G401.6 (cell line): ENCODE results near the gene TRIM16.
"Not testable (repeated sequence)": the region's sequence is repeated elsewhere in the genome, so short reads cannot be mapped to it uniquely, and the experiment has no call there.

Experiments
- FAIRE-seq: peaks from 2 replicates; lab custom pipeline; 2012; peaks lifted over from hg19 to GRCh38; lab: Jason Lieb, UNC

Gene TRIM16

DNA sequence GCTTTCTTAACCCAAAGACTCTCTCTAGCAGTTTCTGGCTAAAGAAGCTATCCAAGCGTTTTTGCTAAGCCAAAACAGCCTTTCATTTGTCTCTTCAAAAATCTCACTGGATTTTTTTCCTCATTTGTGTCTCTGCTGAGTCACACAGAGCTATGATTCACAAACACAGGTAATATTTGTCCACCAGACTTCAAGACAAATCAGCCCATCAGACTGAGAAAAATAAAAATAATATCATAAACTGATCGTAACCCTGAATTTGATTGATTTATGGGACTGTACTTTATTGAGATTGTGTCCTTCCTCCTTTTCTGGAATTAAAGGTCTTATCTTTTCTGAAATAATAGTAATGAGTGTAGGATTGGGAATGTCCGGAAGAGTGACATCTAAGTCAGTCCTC lies 25.8 kb downstream of the TRIM16 start:
- FAIRE-seq = no peak

DNA sequence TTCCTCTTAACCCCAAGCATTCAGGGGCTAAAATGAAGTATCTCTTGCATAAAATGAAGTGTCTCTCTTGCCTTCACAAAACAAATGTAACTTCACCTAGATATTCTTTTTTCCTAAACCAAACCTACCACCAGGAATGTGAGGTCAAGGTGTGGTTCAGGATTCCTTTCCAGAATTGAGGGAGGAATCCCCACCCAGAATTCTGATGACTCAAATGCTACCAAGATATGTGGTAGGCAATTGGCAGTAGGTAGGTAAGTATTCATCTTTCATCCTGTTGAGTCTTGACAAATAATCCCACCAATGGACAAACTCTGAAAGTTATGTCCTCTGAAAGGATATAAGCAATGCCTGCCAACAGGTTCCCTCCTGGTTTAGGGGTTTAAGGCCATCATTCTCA lies 26.2 kb downstream of the TRIM16 start:
- no peak for FAIRE-seq

- no peak for FAIRE-seq
Observed at GRCh38 chr17:15654886-15655561, 29.1 kb downstream of the TRIM16 start.

DNA sequence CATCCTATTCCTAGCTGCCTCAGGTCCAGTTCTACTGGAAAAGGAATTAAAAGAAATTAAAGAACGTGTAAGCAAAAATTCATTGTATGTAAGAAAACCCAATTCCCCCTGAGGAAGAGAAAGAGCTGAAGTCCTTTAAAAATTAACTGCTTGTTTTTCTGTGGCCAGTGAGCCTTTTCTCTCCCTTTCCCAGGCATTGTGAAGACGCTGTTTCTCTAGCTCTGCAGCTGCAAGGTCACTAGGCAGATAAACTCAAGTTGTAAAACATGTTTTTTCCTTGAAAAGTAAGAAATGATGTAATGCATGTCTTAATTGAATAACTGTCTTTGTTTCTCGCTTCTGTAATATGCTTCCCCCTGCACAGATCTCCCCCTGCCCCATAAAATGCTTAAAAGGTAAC lies 29.7 kb downstream of the TRIM16 start:
- not testable (repeated sequence) for FAIRE-seq

DNA sequence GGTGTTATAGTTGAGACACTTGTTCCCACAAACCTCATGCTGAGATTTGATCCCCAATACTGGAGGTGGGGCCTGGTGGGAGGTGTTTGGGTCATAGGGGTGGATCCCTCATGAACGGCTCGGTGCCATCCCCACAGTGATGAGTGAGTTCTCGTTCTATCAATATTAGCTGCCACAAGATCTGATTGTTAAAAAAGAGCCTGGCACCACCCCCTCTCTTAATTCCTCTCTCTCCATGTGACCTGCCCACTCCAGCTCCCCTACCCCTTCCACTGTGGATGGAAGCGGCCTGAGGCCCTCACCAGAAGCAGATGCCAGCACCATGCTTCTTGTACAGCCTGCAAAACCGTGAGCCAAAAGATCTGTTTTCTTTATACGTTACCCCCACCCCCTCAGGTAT lies 31.2 kb downstream of the TRIM16 start:
- no peak for FAIRE-seq

DNA sequence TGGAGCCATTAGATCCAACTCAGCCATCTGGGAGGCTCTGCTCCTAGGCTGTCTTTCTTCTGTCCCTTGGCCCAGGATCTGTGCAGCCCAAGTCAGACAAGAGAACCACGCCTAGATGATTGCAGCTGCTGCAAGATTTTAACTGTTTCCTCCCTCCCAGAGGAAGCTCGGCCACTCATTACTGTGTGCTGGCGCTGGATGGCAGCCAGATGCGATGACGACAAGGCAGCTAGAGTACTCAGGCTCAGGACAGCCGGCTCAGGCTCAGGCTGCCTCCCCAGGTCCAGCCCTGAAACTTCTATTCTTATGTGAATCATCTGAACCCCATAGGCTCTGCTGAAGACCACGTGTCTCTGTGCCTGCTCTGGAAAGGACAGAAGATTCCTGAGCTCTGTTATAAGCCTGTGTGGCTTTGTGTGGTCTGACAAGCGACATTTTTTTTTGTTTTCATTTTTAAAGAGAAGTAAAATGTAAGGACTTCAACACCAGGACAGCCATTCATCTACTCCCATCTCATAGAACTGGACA lies 32.5 kb downstream of the TRIM16 start:
- FAIRE-seq = no peak

GRCh38 chr17:15650741-15651582 lies 33.1 kb downstream of the TRIM16 start:
- no peak for FAIRE-seq

- no peak for FAIRE-seq
Observed at GRCh38 chr17:15649861-15650421, 34.2 kb downstream of the TRIM16 start.

DNA sequence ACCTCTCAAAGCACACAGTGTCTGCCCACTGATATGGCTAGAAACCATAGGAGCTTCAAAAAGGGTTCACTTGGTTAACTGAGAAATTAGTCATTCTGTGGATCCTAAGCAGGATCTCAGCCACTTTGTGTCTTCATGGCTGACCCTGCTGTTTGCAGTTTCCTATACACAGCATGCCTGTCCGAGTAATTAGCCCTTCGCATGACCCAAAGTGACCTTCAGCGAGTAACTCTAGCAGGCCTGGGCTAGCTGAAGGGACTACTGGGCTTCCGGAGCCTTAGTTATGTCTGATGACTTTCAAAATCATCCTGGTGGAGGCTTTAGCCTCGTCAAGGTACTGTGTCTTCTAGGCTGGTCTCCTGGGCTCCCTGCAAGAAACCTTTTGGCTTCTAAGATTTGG lies 35.7 kb downstream of the TRIM16 start:
- no peak for FAIRE-seq

DNA sequence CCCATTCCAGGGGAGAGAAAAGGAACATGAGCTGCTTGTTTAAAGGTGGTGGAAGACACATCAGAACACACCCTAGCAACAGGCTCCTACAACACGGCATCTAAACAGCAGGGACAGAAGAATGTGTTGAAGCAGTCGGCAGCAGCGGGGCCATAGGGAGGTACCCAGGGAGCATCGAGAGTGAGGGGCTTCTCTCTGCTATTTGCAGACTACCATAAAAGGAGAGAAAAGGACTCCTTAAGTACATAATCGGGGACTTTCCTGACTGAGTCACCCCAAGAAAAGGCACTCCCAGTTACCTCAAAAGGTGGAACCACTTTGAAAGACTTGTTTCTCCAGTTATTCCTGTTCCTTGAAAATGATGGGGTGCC lies 38.2 kb downstream of the TRIM16 start:
- not testable (repeated sequence) for FAIRE-seq

GRCh38 chr17:15645099-15645941 lies 38.8 kb downstream of the TRIM16 start:
- not testable (repeated sequence) for FAIRE-seq

DNA sequence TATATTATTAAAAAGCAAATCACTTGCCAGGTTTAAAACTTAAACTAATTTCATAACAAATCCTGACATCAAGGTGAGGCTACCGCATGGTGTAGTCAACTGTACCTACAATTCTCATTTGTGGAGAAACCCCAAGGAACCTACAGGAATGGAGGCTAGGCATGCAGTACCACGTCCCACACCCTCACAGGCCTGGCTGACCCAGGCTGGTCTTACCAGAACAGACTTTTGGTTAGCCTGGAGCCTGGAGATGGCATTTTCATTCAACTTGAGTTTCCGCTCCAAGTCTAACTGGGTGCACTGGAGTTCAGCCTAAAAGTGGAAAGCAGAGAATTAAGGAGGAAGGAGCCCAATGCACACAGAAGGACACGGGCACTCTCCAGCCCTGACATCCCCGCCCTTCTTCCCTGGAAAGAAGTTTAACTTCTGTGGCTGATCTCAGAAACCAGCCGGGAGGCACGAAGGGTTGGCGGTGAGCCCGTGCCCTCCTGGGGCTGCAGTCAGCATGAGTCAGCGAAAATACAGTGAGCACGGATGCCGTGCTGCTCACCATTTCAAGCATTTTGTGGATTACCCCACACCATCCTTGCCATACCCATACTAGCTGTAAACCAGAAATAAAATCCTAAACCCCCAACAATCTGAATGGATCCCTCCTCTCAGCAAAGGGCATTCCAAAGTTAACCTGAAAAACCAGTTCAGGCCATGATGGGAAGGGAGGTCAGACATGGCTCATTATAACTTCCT lies 41.4 kb downstream of the TRIM16 start:
- not testable (repeated sequence) for FAIRE-seq

DNA sequence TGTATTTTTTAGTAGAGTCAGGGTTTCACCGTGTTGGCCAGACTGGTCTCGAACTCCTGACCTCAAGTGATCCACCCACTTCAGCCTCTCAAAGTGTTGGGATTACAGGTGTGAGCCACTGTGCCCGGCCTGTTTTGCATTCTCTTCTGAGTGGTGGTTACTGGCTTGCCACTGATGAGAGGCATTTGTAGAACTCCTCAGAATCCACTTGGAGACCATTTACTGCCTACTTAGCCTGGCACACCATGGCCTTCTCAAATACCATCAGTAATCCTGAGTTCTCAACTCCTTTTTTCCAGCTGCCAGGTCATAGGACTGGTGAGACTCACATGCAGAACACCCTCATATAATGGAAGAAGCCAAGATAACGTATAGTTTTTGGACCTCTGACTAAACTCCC lies 42.1 kb downstream of the TRIM16 start:
- not testable (repeated sequence) for FAIRE-seq

DNA sequence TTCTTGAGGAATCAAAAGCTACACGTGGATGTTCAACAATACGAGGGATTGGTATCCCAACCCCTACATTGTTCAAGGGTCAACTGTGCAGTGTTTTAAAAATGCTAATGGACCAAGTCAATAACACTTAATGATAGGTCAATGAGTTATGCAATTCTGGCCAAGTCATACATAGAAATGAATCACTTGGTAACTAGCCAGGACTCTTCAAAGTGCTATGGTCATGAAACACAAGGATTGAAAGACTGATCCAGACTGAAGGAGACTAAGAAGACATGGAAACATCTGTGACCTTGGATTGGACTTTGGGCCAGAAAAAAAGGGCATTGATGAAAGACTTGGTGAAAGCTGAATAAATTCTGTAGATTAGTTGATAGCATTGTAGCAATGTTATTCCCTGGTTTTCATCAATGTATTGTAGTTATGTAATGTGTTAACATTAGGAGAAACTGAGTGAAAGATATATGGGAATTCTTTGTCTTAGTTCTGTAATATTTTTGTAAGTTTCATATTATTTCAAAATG lies 53.1 kb downstream of the TRIM16 start:
- not testable (repeated sequence) for FAIRE-seq

GRCh38 chr17:15629991-15630390 lies 54.1 kb downstream of the TRIM16 start:
- not testable (repeated sequence) for FAIRE-seq

DNA sequence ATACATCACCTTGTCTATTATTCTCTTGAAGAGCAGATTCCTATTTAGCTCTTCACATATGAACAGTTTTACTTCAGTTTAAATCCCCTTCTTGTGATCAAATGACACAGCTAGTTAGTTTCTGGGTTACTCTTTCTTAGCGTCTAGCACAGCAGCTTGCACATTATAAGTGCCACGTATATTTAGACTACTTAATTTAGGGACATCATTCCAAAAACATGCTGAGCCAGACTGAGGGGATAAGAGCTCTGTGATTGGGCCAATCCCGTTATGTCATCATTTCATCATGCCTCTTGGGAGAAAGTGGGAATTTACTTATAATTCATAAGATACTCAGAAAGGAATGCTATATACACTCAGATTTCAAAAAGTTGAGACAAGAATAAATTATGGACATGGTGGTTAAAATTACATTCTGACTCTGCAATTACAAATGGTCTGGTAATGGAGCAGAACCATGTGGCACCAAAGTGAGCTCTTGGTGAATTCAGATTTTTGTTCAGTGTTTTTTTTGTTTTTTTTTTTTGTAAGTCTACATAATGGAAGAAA lies 60.4 kb downstream of the TRIM16 start:
- FAIRE-seq = not testable (repeated sequence)

GRCh38 chr17:15623255-15623654 lies 60.9 kb downstream of the TRIM16 start:
- not testable (repeated sequence) for FAIRE-seq

DNA sequence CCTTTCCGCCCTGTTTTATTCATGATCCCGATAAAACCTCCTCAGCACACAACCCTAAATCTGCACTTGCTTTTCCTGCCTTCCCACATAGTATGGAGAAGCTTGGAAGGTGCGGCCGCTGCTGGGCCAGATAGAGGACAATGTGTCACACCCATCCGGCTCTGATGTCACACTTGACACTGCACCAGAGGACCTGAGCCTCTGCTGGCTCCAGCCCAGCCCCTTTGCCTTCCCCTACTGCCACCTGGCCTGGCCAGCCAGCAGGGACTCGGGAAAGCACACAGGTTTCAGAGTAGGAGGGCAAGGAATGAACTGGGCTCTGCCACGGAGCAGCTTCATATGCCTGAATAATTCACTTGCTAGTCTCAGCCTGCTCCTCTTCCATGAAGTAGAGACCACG lies 62.0 kb downstream of the TRIM16 start:
- FAIRE-seq = not testable (repeated sequence)

GRCh38 chr17:15619331-15620058 lies 64.6 kb downstream of the TRIM16 start, which contains the start of gene FBXW10B:
TSS of gene FBXW10B (minus strand) at chr17:15619704. CDS start at chr17:15619512, 192 bp downstream.
- FAIRE-seq = peak; percentile 88

- not testable (repeated sequence) for FAIRE-seq
Observed at GRCh38 chr17:15616828-15617227, 67.3 kb downstream of the TRIM16 start.
